ENCODE measurements around the gene TTBK1.

DNA sequence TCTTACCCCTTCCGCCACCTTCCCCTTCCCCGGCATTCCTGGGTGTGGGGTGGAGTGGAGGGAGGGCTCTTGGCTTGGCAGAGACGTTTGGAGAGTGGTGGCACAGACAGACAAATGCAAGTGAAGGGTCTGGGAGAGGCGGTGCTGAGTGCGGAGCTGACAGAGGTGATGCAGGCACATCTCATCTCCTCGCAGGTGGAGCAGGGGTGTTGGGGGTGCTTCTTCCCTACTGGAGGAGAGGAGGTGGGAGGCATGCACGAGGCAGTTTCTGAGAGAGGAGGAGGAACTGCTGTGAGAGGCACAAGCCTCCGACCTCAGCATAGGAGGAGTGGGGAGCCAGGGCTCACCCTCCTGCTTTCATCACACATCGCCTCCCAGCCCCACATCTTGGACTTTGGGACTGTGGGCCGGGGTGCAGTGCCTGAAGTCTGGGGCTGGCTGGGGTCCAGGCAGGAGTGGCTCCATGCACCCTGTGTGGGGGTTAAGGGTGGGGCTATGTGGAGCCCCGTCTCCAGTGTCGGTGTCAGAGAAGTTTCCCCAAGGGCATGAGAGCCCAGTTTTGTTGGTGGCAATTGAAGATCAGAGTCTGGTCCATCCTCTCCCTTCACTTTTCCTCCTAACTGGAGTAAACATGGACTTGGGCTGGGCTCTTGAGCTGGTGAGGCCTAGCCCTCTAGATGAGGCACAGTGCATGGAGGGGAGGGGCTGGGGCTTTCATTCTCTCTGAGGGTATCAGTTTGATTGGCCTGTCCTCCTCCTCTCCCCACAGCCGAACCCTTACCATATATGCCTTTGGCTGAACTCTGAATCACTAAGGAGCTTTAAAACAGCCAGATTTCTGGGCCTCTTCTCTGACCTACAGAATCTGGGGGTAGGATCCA lies 34.6 kb downstream of the TTBK1 start:
- TF ChIP-seq, protein P1, sequence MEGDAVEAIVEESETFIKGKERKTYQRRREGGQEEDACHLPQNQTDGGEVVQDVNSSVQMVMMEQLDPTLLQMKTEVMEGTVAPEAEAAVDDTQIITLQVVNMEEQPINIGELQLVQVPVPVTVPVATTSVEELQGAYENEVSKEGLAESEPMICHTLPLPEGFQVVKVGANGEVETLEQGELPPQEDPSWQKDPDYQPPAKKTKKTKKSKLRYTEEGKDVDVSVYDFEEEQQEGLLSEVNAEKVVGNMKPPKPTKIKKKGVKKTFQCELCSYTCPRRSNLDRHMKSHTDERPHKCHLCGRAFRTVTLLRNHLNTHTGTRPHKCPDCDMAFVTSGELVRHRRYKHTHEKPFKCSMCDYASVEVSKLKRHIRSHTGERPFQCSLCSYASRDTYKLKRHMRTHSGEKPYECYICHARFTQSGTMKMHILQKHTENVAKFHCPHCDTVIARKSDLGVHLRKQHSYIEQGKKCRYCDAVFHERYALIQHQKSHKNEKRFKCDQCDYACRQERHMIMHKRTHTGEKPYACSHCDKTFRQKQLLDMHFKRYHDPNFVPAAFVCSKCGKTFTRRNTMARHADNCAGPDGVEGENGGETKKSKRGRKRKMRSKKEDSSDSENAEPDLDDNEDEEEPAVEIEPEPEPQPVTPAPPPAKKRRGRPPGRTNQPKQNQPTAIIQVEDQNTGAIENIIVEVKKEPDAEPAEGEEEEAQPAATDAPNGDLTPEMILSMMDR (IDR thresholded peaks at IDR 0.05), result no peak
- TF ChIP-seq POLR2A (IDR thresholded peaks at IDR 0.05), result no peak
